MCF 10A (cell line): ENCODE data around the gene HACD3. TPM values are rescaled to one million over a fixed set of nuclear protein-coding genes. Genes with fewer than 3 reads are reported as not detected.

Experiments used
- BruUV-seq: library from RNA; stranded (reverse); fragments of 400-500 nt; replicated peaks from 2 replicates; lab custom pipeline; 2021; lab: Mats Ljungman, UMichigan
- CTCF ChIA-PET: fragments of 300-600 bp; sonication (Branson Sonifier 250); formaldehyde crosslinking; extraction: SDS; loops from one replicate; lab custom pipeline; 2021; ENCODE audit warnings: antibody characterized with exemption, inconsistent platforms; lab: Yijun Ruan, JAX
- POLR2A ChIA-PET: fragments of 300-600, 350-650 bp; sonication (Branson Sonifier 250); formaldehyde crosslinking; extraction: SDS; loops from one replicate; lab custom pipeline; 2020; ENCODE audit warnings: antibody characterized with exemption, inconsistent platforms; lab: Yijun Ruan, JAX
- DNase-seq: peaks from one replicate; pipeline ENCODE4 v3.0.0-alpha.2; 2018; ENCODE audit not compliant: unreplicated experiment
- H3K27ac Mint-ChIP-seq: one replicate; pipeline ENCODE4 v1.8.0; 2022; ENCODE audit warnings: mild to moderate bottlenecking, low read depth, mixed read lengths; ENCODE audit not compliant: unreplicated experiment
- H3K27me3 Mint-ChIP-seq: one replicate; pipeline ENCODE4 v1.8.0; 2022; ENCODE audit warnings: mixed read lengths; ENCODE audit not compliant: insufficient read depth, unreplicated experiment
- H3K36me3 Mint-ChIP-seq: one replicate; pipeline ENCODE4 v1.8.0; 2022; ENCODE audit warnings: mild to moderate bottlenecking, moderate library complexity, mixed read lengths; ENCODE audit not compliant: insufficient read depth, unreplicated experiment
- H3K4me1 Mint-ChIP-seq: one replicate; pipeline ENCODE4 v1.8.0; 2022; ENCODE audit warnings: mixed read lengths; ENCODE audit not compliant: insufficient read depth, unreplicated experiment
- H3K4me3 Mint-ChIP-seq: one replicate; pipeline ENCODE4 v1.8.0; 2022; ENCODE audit warnings: mild to moderate bottlenecking, moderate library complexity, mixed read lengths; ENCODE audit not compliant: unreplicated experiment
- H3K9me3 Mint-ChIP-seq: one replicate; pipeline ENCODE4 v1.8.0; 2022; ENCODE audit warnings: mixed read lengths; ENCODE audit not compliant: unreplicated experiment
- intact Hi-C: fragments of 100-400 bp; cut with micrococcal nuclease; formaldehyde crosslinking; loops from 2 replicates; pipeline ENCODE4 v1.14.1; 2022
- total RNA-seq: library from RNA; stranded (reverse); gene quantifications from 2 replicates; pipeline ENCODE4 v1.2.3, GENCODE V29; 2022
- TF ChIP-seq, protein P1 (sequence below): fragments of 200-600 bp; IDR thresholded peaks from one replicate; pipeline ENCODE4 v1.8.0; 2022; ENCODE audit warnings: antibody characterized with exemption, mild to moderate bottlenecking; ENCODE audit not compliant: unreplicated experiment

HACD3 gene
- total RNA-seq, 1 experiment from 2014 or later: 31.4 TPM

DNA sequence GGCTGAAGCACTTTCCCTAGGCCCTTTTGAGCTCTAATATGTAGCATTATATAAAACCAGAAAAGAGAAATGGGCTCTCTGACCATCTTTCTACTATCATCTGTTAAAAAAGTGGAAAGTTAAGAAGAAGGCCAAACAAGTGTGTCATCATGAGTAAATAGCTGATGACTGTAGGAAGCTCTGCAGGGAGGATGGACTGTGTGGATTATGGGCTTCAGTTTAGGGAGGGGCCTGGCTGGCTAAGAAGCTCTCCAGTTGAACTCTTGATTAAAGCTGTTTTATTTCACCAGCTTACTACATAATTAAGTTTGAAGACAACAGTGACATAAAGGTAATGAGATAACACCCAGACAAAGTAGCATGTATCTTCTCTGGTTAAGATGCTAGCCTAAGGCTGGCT lies 50.0 kb downstream of the HACD3 start:
- intact Hi-C loops: no loop called here
- POLR2A ChIA-PET: interaction anchor here (1.1 kb wide), 1 partner anchor 10 kb away, joined by 4 read pairs; no protein-coding TSS in a partner anchor
- H3K9me3 Mint-ChIP-seq: no peaks in the 10 kb centered on the region
- DNase-seq: no peak
- H3K4me1 Mint-ChIP-seq: no peaks in the 10 kb centered on the region
- H3K27me3 Mint-ChIP-seq: no peaks in the 10 kb centered on the region
- no peak overlapping the region for H3K4me3 Mint-ChIP-seq
- no TSS peak for BruUV-seq
- CTCF ChIA-PET: no interaction called here
- peaks cover 82% of the 10 kb centered on the region for H3K36me3 Mint-ChIP-seq
- no peak overlapping the region for H3K27ac Mint-ChIP-seq
- TF ChIP-seq, protein P1, sequence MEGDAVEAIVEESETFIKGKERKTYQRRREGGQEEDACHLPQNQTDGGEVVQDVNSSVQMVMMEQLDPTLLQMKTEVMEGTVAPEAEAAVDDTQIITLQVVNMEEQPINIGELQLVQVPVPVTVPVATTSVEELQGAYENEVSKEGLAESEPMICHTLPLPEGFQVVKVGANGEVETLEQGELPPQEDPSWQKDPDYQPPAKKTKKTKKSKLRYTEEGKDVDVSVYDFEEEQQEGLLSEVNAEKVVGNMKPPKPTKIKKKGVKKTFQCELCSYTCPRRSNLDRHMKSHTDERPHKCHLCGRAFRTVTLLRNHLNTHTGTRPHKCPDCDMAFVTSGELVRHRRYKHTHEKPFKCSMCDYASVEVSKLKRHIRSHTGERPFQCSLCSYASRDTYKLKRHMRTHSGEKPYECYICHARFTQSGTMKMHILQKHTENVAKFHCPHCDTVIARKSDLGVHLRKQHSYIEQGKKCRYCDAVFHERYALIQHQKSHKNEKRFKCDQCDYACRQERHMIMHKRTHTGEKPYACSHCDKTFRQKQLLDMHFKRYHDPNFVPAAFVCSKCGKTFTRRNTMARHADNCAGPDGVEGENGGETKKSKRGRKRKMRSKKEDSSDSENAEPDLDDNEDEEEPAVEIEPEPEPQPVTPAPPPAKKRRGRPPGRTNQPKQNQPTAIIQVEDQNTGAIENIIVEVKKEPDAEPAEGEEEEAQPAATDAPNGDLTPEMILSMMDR: no peak

DNA sequence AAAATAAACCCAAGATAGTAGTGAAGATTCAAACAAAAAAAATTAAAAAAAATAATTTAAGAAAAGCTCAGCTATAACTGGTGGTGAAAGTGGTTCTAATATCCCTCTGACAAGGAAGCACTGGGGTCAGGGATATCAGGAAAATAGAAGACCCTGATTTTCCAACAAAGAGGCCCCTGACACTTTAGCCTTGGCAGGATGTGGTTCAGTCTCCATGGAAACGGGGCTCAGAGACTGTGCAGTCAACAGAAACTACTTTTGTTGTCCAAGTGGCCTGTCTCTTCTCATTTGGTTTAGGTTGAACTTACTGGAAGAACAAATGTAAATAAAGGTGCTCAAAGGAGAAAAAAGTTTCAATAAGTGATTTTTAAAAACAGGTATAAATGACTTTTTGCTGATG lies 53.4 kb downstream of the HACD3 start:
- ChIA-PET POLR2A (no interaction called here), CTCF (no interaction called here)
- H3K27me3 Mint-ChIP-seq: no peaks in the 10 kb centered on the region
- no peaks in the 10 kb centered on the region for H3K9me3 Mint-ChIP-seq
- intact Hi-C loops: no loop called here
- H3K36me3 Mint-ChIP-seq: peaks cover 81% of the 10 kb centered on the region
- no peak for DNase-seq
- H3K27ac Mint-ChIP-seq: no peak overlapping the region
- H3K4me3 Mint-ChIP-seq: no peak overlapping the region
- TF ChIP-seq, protein P1: no peak
- H3K4me1 Mint-ChIP-seq: no peaks in the 10 kb centered on the region
- BruUV-seq: no TSS peak

DNA sequence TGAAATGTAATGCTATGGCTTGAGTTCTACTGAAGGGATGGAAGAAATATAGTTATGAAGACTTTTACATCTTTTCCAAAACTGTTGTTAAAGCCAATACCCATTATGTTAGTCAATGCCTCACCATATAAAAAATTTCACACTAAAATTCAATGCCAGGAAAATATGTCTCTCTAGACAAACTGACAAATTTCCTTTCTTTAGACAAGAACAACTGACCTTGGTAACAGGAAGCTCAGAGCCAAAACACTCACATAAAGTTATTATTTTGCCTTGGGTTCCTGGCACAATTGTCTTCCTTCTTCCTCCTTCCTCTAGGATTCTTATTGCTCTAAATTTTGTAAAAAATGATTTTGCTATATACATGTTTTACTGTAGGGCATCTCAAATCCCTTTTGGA lies 54.0 kb downstream of the HACD3 start:
- intact Hi-C loops: no loop called here
- no peaks in the 10 kb centered on the region for H3K4me1 Mint-ChIP-seq
- no peak overlapping the region for H3K4me3 Mint-ChIP-seq
- ChIA-PET POLR2A (interaction anchor here (0.5 to 1.2 kb wide), 3 partner anchors 12 to 123 kb away, joined by 3 to 4 read pairs (median 3); no protein-coding TSS in a partner anchor), CTCF (interaction anchor here (0.6 kb wide), 1 partner anchor 439 kb away, joined by 3 read pairs; no protein-coding TSS in a partner anchor)
- TF ChIP-seq, protein P1: no peak
- H3K9me3 Mint-ChIP-seq: no peaks in the 10 kb centered on the region
- BruUV-seq: no TSS peak
- peaks cover 78% of the 10 kb centered on the region for H3K36me3 Mint-ChIP-seq
- no peak for DNase-seq
- H3K27me3 Mint-ChIP-seq: no peaks in the 10 kb centered on the region
- no peak overlapping the region for H3K27ac Mint-ChIP-seq

DNA sequence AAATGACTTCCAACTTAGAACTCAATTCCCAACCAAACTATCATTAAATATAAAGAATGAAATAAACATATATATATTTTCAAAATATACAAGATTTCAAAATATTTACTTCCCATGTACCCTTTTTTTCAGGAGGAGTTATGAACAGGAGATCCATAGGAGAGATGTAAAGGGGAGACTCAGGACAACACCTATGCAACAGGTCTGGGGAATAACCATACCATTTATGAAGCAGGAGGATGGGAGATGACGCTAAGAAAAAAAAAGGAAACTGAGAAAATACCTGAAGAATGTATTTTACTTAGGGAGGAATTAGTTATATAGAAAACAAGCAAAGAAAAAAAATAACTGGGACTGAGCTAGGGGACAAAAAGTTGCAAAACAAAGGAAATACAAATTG lies 56.8 kb downstream of the HACD3 start:
- no peak overlapping the region for H3K4me3 Mint-ChIP-seq
- intact Hi-C loops: no loop called here
- no peaks in the 10 kb centered on the region for H3K9me3 Mint-ChIP-seq
- TF ChIP-seq, protein P1: no peak
- H3K4me1 Mint-ChIP-seq: no peaks in the 10 kb centered on the region
- ChIA-PET POLR2A (interaction anchor here (1.0 kb wide), 1 partner anchor 24 kb away, joined by 3 read pairs; the partner anchor contains the start of gene INTS14), CTCF (no interaction called here)
- peaks cover 80% of the 10 kb centered on the region for H3K36me3 Mint-ChIP-seq
- no peak overlapping the region for H3K27ac Mint-ChIP-seq
- no peaks in the 10 kb centered on the region for H3K27me3 Mint-ChIP-seq
- no TSS peak for BruUV-seq
- DNase-seq: no peak
